K562 treated with DMSO at 1 percent for 48 hours (cell line): ENCODE results near the gene CTSV. TPM values are rescaled to one million over a fixed set of nuclear protein-coding genes. Genes with fewer than 3 reads are reported as not detected.

Experiments
- total RNA-seq: library from RNA; unstranded; fragments of 300-600 nt; gene quantifications from 2 replicates; pipeline ENCODE4 v1.2.3, GENCODE V29; 2022; ENCODE audit warnings: low replicate concordance; ENCODE audit errors: extremely low read depth

Gene CTSV
- not detected in 2 replicates for total RNA-seq

GRCh38 chr9:97038611-97039513 is at the start of gene CTSV:
TSS of gene CTSV (minus strand) at chr9:97039142. CDS start at chr9:97038043, 1,099 bp downstream.

Other genes with a start within 250 kb of the CTSV start
- gene ZNF782, start 184.6 kb downstream of the CTSV start, total RNA-seq: not detected in 2 replicates
- not detected in 2 replicates for gene NUTM2G, start 110.3 kb downstream of the CTSV start, total RNA-seq